ENCODE results near the gene PPM1B. TPM values are rescaled to one million over a fixed set of nuclear protein-coding genes. Genes with fewer than 3 reads are reported as not detected.
"Not testable (repeated sequence)": the region's sequence is repeated elsewhere in the genome, so short reads cannot be mapped to it uniquely, and the experiment has no call there.

The PPM1B gene
- total RNA-seq, 1 donor from 2014 or later: 54.8 TPM

DNA sequence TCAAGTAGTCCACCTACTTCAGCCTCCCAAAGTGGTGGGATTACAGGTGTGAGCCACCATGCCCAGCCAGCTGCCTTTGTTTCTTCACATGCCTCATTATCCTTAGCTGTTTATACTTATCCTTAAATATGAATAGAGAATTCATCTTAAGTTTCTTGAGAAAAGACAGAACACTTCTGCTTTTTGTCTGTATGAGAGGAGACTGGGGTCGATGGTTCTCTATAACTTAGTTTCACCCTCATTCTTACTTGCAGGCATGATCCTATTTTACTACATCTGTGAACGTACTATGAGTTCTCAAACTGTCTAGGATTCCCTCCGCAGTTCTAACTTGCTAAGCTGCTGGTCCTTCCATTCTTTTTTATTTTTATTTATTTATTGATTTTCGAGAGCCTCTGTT is 20.4 kb downstream of the PPM1B start:
- no peak for ATAC-seq (ENCODE audit: poor library complexity)
- intact Hi-C loops (cut with DNase I): no loop called here

GRCh38 chr2:44190526-44190925 is 21.9 kb downstream of the PPM1B start:
- DNase-seq (no peak), ATAC-seq (ENCODE audit: poor library complexity) (no peak)
- intact Hi-C loops (cut with DNase I): no loop called here

More for the DNA sequence above, 20.4 kb downstream of the PPM1B start:
- DNase-seq: no peak

DNA sequence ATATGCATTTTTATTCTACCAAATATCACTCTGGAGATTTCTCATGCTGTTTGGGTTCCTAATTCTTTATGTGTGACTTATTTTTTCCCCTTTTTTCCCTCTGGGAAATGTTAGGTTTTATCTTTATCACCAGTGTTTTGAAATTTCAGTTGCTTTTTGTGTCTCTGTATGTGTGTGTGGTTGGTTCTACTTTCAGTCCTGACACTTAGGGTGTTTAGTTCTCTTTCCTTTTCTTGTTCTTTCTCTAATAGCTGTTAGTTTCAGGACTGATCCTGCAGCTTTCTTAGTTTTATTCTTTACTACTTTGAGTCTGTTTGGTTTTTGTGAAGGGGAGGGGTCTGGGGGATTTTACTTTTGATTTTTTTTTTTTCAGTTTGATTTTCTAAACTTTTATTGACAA is 23.1 kb downstream of the PPM1B start:
- intact Hi-C loops (cut with DNase I): no loop called here
- no peak for DNase-seq
- ATAC-seq (ENCODE audit: poor library complexity): no peak

DNA sequence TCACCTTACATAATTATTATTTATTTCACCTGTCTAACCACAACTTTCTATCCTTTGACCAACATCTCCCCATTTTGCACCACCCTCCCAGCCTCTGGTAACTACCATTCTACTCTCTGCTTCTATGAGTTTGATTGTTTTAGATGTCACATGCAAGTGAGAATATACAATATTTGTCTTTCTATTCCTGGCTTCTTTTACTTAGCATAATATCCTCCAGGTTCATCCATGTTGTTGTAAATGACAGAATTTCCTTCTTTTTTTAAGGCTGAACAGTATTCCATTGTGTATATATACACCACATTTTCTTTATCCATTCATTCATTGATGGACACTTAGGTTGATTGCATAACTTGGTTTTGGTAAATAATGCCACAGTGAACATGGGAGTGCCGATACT is 24.0 kb downstream of the PPM1B start:
- ATAC-seq (ENCODE audit: poor library complexity) (no peak), DNase-seq (no peak)
- intact Hi-C loops (cut with DNase I): no loop called here

DNA sequence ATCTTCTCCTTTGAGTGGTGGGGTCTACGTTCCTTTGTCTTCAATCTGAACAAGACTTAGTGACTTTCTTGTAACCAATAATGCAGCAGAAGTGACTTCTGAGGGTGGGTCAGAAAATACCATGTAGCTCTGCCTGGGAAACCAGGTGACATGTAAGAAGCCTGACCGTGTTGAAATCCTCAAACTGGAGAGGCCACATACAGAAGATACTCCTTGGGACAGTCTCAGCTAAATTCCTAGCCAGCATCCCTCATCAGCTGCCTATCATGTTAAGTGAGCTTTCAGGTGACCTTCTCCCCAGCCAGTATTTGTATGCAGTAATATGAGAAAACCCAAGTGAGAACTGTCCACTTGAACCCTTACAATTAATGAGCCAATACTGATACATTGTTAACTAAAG is 27.0 kb downstream of the PPM1B start:
- ATAC-seq (ENCODE audit: poor library complexity) (no peak), DNase-seq (no peak)
- intact Hi-C loops (cut with DNase I): no loop called here

- no peak for ATAC-seq (ENCODE audit: poor library complexity)
- intact Hi-C loops (cut with DNase I): no loop called here
- DNase-seq: no peak
Measured at GRCh38 chr2:44197816-44198215, 29.1 kb downstream of the PPM1B start.

DNA sequence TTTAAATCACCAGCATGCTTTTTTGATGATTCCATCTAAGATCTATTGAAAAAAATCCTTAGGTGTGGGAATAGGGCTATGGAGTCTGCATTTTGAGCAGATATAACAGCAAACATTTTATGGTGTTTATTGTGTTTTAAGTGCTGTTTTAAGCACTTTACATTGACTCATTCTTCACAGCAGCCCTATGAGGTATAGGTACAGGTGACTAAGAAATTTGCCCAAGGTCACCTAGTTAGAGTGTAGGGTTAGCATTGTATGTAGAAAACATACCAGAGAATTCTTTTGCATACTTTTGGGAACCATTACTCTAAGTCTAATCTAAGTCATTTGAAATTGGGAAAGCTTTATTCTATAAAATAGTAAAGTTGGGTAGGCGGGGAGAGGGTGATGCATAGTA is 31.3 kb downstream of the PPM1B start:
- intact Hi-C loops (cut with DNase I): no loop called here
- no peak for ATAC-seq (ENCODE audit: poor library complexity)
- no peak for DNase-seq

- intact Hi-C loops (cut with DNase I): no loop called here
- ATAC-seq (ENCODE audit: poor library complexity): no peak
Measured at GRCh38 chr2:44200759-44201158, 32.1 kb downstream of the PPM1B start.

GRCh38 chr2:44201648-44202165 is 33.0 kb downstream of the PPM1B start:
- no peak for ATAC-seq (ENCODE audit: poor library complexity)
- no peak for DNase-seq
- intact Hi-C loops (cut with DNase I): no loop called here

More at GRCh38 chr2:44200759-44201158, 32.1 kb downstream of the PPM1B start:
- DNase-seq: no peak

DNA sequence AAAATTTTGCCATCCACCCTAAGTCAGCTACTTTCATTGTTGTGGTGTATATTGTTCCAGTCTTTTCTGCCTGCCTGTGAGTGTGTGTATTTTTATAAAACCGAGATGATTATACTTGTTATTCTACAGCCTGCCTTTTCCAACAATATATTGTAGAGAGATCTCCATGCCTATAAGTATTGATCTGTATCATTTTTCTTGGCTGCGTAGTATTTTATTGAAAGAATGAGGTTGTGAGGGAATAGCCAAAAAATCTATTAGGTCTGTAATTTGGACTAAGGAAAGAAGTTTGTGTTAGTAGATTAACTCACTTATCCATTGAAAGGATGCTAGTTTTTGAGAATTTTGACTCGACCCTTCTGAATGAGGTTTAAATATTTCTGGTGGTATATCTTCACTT is 34.9 kb downstream of the PPM1B start:
- ATAC-seq (ENCODE audit: poor library complexity): no peak
- intact Hi-C loops (cut with DNase I): no loop called here
- DNase-seq: no peak

GRCh38 chr2:44205169-44205568 is 36.5 kb downstream of the PPM1B start:
- no peak for ATAC-seq (ENCODE audit: poor library complexity)
- DNase-seq: no peak
- intact Hi-C loops (cut with DNase I): no loop called here

DNA sequence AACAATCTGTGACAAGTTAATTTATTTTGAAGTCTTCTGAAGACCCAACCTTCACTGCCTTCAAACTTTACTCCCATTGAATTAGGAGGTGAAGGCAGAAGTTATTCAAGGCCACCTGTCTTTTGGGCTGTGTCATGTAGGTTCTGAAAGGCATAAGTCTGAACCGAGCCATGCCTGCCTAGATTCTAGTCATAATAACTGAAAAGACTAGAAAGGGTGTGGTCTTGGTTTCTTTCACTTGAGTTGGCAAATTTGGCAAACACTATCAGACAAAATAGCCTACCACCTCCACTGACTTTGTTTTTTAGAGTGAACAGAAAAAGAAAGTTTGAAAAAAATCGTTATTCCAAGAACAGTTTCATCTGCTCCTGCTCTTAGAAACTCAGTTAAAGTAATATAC is 38.4 kb downstream of the PPM1B start:
- intact Hi-C loops (cut with DNase I): no loop called here
- no peak for DNase-seq
- ATAC-seq (ENCODE audit: poor library complexity): no peak

GRCh38 chr2:44207648-44208047 is 39.0 kb downstream of the PPM1B start:
- intact Hi-C loops (cut with DNase I); DNase-seq; ATAC-seq (ENCODE audit: poor library complexity): not testable (repeated sequence)

- DNase-seq (no peak), ATAC-seq (ENCODE audit: poor library complexity) (no peak)
- intact Hi-C loops (cut with DNase I): no loop called here
Measured at GRCh38 chr2:44210362-44210761, 41.7 kb downstream of the PPM1B start.

DNA sequence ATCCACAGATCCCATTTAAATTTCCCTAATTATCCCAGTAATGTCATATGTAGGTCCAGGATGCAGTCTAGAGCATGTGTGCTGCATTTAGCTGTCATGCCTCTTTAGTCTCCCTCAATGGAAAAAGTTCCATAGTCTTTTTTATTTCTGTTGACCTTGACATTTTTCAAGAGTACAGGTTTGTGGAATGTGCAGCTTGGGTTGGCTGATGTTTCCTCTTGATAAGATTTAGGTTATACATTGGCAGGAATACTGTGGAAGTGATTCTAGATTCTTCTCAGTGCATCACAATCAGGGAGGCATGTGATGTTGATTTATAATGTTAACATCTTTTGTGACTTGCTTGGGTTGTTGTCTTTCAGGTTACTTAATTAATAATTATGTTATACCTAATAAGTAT is 42.5 kb downstream of the PPM1B start:
- ATAC-seq (ENCODE audit: poor library complexity): no peak
- intact Hi-C loops (cut with DNase I): no loop called here
- no peak for DNase-seq

DNA sequence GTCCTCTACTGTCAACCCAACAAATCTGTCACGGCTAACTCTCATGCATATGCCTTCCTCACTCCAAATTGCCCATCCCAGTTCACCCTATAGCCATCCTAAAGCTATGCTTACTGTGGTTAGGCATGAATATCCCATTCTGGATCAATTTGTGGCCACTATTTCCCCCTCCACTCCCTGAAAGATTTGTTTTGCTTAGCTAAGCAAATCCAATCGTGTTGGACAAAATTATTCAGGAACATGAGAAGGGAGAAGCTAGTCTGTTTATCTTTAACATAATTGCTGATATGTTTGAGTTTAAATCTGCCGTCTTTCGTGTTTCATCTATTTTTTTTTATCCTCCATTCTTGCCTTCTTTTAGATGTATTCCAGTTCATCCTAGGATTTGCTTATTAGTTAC is 43.6 kb downstream of the PPM1B start:
- ATAC-seq (ENCODE audit: poor library complexity): no peak
- DNase-seq: no peak
- intact Hi-C loops (cut with DNase I): no loop called here

DNA sequence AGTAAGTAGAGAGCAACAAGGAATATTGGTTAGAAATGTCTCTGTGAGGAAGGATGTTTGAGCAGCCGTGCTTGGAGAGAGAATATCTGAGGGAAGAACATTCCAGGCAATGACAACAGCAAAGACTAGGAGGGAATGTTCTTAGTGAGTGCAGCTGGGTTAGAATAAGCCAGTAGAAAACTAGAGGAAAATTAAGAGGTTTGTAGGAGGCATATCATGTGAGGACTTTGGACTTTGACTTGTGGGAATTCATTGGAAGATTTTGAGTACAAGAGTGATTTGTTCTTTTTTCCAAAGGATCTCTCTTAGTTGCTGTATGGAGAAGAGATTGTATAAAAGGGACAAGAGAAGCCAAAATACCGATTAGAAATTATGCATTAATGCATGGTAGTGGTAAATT is 47.2 kb downstream of the PPM1B start:
- DNase-seq (no peak), ATAC-seq (ENCODE audit: poor library complexity) (no peak)
- intact Hi-C loops (cut with DNase I): no loop called here

- no peak for DNase-seq
- ATAC-seq (ENCODE audit: poor library complexity): no peak
- intact Hi-C loops (cut with DNase I): no loop called here
Measured at GRCh38 chr2:44218771-44219170, 50.1 kb downstream of the PPM1B start.

GRCh38 chr2:44226753-44227152 is 58.1 kb downstream of the PPM1B start:
- DNase-seq (no peak), ATAC-seq (ENCODE audit: poor library complexity) (no peak)
- intact Hi-C loops (cut with DNase I): no loop called here

DNA sequence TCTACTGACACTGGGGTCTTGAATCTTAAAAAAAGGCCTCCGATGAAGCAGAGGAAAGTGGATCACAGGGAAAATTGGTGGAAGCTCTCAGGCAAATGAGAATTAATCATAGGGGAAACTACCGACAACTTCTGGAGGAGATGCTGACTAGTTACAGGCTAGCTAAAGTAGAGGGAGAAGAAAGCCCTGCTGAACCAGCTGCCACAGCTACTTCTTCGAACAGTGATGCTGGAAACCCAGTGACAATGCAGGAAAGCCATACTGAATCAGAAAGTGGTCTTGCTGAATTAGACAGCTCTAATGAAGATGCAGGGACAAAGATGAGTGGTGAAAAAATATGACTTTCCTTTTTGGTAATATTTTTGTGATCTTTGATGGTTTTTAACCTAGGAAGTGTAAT is 61.7 kb downstream of the PPM1B start:
- intact Hi-C loops (cut with DNase I): no loop called here
- ATAC-seq (ENCODE audit: poor library complexity): no peak

GRCh38 chr2:44233450-44234128 is 64.9 kb downstream of the PPM1B start:
- DNase-seq: no peak
- intact Hi-C loops (cut with DNase I): no loop called here
- no peak for ATAC-seq (ENCODE audit: poor library complexity)

More for the DNA sequence above, 61.7 kb downstream of the PPM1B start:
- no peak for DNase-seq

Measured in Right ventricle myocardium superior (tissue), 1 donor.